ENCODE results near the gene KDM3B. TPM values are rescaled to one million over a fixed set of nuclear protein-coding genes. Genes with fewer than 3 reads are reported as not detected.

Gene KDM3B
- total and polyA plus RNA-seq, 9 of the 15 experiments (the other 6 are each of a cell fraction or from before 2014, with no cell fraction given): 13.8 to 62.8 (median 41.9) TPM

- TF ChIP-seq ZNF263 (CRISPR knock-in tag; IDR thresholded peaks at IDR 0.05; ENCODE audit: borderline replicate concordance) (no peak; the same call in 1 of the 2 replicates), PRPF4 (IDR thresholded peaks at IDR 0.05; ENCODE audit: insufficient read depth, low read depth, low read length, poor library complexity, severe bottlenecking) (no peak), MAZ (CRISPR knock-in tag; conservative IDR thresholded peaks at IDR 0.05 in 1 of 2, IDR thresholded peaks at IDR 0.05 in 1 of 2) (peak; percentile 97 to 98), CAMTA2 (CRISPR knock-in tag; conservative IDR thresholded peaks at IDR 0.05) (no peak), ZNF143 (CRISPR knock-in tag; IDR thresholded peaks at IDR 0.05) (no peak), HES1 (IDR thresholded peaks at IDR 0.05; ENCODE audit: low read depth) (no peak), ZNF347 (CRISPR knock-in tag; IDR thresholded peaks at IDR 0.05; ENCODE audit: low read depth) (no peak), COPS2 (conservative IDR thresholded peaks at IDR 0.05) (no peak), GTF2A2 (tag; IDR thresholded peaks at IDR 0.05) (no peak), MBD1 (CRISPR knock-in tag; IDR thresholded peaks at IDR 0.05) (no peak), SIRT6 (IDR thresholded peaks at IDR 0.05; ENCODE audit: low read depth, low read length) (no peak), ZNF589 (CRISPR knock-in tag; IDR thresholded peaks at IDR 0.05; ENCODE audit: low read depth) (peak; percentile 65; the same call in 1 of the 2 replicates), HDAC1 (IDR thresholded peaks at IDR 0.05) (peak in 1 of 2 experiments; percentile 55; a peak in 1 of 4 replicates), MXD1 (CRISPR knock-in tag; IDR thresholded peaks at IDR 0.05; ENCODE audit: borderline replicate concordance, poor library complexity, severe bottlenecking) (no peak), HDGF (IDR thresholded peaks at IDR 0.05) (no peak), SRSF7 (optimal IDR thresholded peaks at IDR 0.05; ENCODE audit: low read depth, low read length) (no peak), PBX2 (CRISPR knock-in tag; IDR thresholded peaks at IDR 0.05; ENCODE audit: low read depth) (no peak), PBX2 (tag; conservative IDR thresholded peaks at IDR 0.05; ENCODE audit: low read depth) (no peak), JUNB (CRISPR knock-in tag; conservative IDR thresholded peaks at IDR 0.05) (peak; percentile 89), PATZ1 (CRISPR knock-in tag; IDR thresholded peaks at IDR 0.05; ENCODE audit: borderline replicate concordance) (no peak)
Observed at GRCh38 chr5:138336952-138337684, 15.4 kb upstream of the KDM3B start (continued).
